Right lobe of liver (tissue), 6 donors: ENCODE measurements around the gene IGSF9. TPM values are rescaled to one million over a fixed set of nuclear protein-coding genes. Genes with fewer than 3 reads are reported as not detected.

ENCODE experiments used
- ATAC-seq, 4 donors: fragments of 200-7000 bp; cut with Tn5 transposase; one replicate each; pipeline ENCODE4 v1.9.1; 2020; ENCODE audit warnings: mild to moderate bottlenecking in 4 of 4, moderate library complexity in 4 of 4
- DNase-seq, 3 donors: peaks; one replicate each; pipeline ENCODE4 v3.0.0-alpha.2; 2020
- H3K27ac ChIP-seq, 3 donors: fragments of 200-600 bp; one replicate each; pipeline ENCODE4 v1.8.0; 2022
- H3K27me3 ChIP-seq, 2 donors: fragments of 200-600 bp; one replicate each; pipeline ENCODE4 v1.8.0; 2022
- H3K36me3 ChIP-seq, 4 donors: fragments of 200-600 bp; sonication (generic) in 1 of 4; one replicate each; pipeline versions ENCODE4 v1.5.1 to v1.8.0; 2017 to 2022; ENCODE audit warnings: control low read depth in 1 of 4
- H3K4me1 ChIP-seq, 4 donors: fragments of 200-600 bp; sonication (generic) in 1 of 4; one replicate each; pipeline versions ENCODE4 v1.5.1 to v1.8.0; 2017 to 2022; ENCODE audit warnings: control low read depth in 1 of 4
- H3K4me3 ChIP-seq, 3 donors: fragments of 200-600 bp; one replicate each; pipeline ENCODE4 v1.8.0; 2022
- H3K9me3 ChIP-seq, 4 donors: fragments of 200-600 bp; sonication (generic) in 1 of 4; one replicate each; pipeline versions ENCODE4 v1.5.1 to v1.8.0; 2017 to 2022; ENCODE audit warnings: control low read depth in 1 of 4
- POLR2A ChIP-seq: fragments of 450-650 bp; IDR thresholded peaks from one replicate; pipeline ENCODE4 v1.6.1; 2017; ENCODE audit warnings: antibody characterized with exemption, mild to moderate bottlenecking
- WGBS: methylation state at CpG from one replicate; pipeline ENCODE4 v1.1.6; 2018; ENCODE audit warnings: low coverage, low lambda C conversion rate; ENCODE audit not compliant: insufficient coverage; ENCODE audit errors: missing lambda C conversion rate; 5-methylcytosine and 5-hydroxymethylcytosine counted together
- intact Hi-C, 2 donors: fragments of 100-400 bp; cut with DNase I; formaldehyde crosslinking; loops; one replicate each; pipeline versions ENCODE4 v1.11.2 to v1.14.1; 2022
- total RNA-seq, 6 experiments: library from RNA; depleted of rRNA in 2 of 6; stranded (reverse); fragments of >200 nt in 2 of 6; fragmentation: NEBNext Ultra II Directional in 3 of 6; extraction: Animal tissue kit (Norgen Biotek cat#: 25700) in 3 of 6; gene quantifications; one replicate each; pipeline versions ENCODE4 v1.1.0 to v1.2.4, GENCODE V29; 2016 to 2023
- TF ChIP-seq, protein P1 (sequence below), 4 donors: fragments of 200-600 bp in 3 of 4; fragments of 450-650 bp in 1 of 4; IDR thresholded peaks; one replicate each; pipeline versions ENCODE4 v1.5.1 to v1.8.0; 2016 to 2022; ENCODE audit warnings: antibody characterized with exemption in 4 of 4, mild to moderate bottlenecking in 2 of 4
- donor health status: DM: no; HTN: yes; CAD: no.
- donor health status: DM: no; HTN: no; CAD: no.
- donor health status: DM: no; HTN: no; CAD: no.
- donor health status: DM: no; HTN: yes; CAD: no.
- donor health status: DM: no; HTN: yes; CAD: no.

Gene IGSF9
- total RNA-seq, 6 experiments from 2014 or later = 2.2 to 53.7 (median 16.6) TPM

DNA sequence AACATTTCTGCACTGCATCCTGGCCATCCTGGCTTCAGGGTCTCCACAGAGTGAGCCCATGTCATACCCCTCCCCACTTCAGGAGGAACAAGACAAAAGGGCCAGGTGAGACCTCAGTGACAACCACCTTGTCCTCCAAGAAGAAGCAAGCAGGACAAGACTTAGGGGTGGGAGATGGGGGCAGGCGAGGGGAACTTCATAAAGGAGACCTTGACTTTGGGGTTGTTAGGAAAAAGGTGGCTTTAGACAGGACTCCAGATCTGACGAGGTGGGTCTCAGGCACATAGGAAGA lies 32.6 kb upstream of the IGSF9 start:
- no peaks in the 10 kb centered on the region for H3K9me3 ChIP-seq
- intact Hi-C loops = no loop called here
- TF ChIP-seq POLR2A = no peak
- TF ChIP-seq, protein P1, sequence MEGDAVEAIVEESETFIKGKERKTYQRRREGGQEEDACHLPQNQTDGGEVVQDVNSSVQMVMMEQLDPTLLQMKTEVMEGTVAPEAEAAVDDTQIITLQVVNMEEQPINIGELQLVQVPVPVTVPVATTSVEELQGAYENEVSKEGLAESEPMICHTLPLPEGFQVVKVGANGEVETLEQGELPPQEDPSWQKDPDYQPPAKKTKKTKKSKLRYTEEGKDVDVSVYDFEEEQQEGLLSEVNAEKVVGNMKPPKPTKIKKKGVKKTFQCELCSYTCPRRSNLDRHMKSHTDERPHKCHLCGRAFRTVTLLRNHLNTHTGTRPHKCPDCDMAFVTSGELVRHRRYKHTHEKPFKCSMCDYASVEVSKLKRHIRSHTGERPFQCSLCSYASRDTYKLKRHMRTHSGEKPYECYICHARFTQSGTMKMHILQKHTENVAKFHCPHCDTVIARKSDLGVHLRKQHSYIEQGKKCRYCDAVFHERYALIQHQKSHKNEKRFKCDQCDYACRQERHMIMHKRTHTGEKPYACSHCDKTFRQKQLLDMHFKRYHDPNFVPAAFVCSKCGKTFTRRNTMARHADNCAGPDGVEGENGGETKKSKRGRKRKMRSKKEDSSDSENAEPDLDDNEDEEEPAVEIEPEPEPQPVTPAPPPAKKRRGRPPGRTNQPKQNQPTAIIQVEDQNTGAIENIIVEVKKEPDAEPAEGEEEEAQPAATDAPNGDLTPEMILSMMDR (IDR thresholded peaks at IDR 0.05) = no peak
- H3K27ac ChIP-seq = no peak overlapping the region
- H3K4me1 ChIP-seq = peaks cover 0 to 3% (median 0%) of the 10 kb centered on the region in 4 donors
- no peaks in the 10 kb centered on the region for H3K27me3 ChIP-seq
- H3K4me3 ChIP-seq = no peak overlapping the region
- WGBS = 100% methylated on average over 2 of the region's 2 CpGs
- DNase-seq (no peak), ATAC-seq (no peak)
- H3K36me3 ChIP-seq = no peaks in the 10 kb centered on the region

DNA sequence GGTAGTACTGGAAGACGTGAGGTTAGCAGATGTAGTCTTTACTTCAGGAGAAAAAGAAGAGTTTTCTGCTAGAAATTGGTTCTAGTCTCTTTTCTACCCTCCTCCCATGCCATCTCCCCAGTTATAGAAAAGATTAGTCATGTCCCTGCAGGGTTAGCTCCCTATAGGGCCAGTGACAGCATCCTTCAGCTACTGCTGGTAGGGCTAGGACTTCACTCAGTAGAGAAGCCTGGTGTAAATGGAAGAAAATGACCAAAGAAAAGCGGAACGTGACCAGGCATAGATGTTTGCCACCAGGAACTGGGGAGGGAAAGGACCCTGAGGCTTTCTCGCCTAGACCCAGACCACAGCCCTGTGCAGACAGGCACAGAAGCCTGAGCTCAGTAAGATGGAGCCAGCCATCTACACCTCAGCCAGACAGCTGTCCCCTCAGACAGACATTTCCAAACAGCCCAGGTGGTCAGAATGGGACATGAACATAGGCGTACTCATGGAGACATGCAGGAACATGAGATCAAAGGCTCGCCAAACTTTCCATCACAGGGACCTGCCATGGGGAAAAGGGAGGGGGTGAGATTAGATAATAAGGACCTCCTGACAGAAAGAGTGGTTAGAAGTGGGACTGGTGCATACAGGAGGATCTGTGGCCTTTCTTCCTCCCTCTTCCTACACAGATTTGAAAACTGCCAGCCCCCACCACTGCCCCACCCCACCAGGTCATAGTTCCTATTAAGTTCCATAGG lies 32.1 kb upstream of the IGSF9 start:
- intact Hi-C loops = no loop called here
- no peak for ATAC-seq

DNA sequence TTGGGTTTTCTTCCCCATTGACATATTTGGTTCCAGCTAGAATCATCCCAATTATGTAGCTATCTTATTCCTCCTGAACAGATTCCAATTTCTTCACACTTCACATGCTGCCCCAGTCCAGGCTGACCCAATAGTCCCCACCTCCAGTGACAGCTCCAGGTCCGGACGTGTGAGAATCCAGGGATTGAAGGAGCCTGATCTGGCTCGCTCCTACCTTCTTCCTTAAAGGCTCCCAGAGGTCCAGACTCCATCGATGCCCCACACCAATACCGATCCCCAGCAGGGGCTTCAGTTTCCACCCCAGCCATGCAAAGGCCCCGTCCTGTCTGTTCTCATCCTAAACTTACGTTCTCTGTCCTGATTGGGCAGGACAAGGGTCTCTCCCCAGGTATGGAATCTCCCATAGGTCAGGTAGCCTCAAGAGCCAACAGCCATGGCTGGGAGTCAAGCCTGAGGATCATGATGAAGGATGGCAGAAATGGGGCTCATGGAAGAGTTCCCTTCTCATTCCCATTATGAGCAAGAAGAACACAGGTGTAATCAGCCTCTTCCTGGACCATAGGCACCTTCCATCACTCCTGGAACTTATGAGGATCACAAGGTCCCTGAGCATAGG lies 29.0 kb upstream of the IGSF9 start:
- H3K4me1 ChIP-seq = peaks cover 0 to 21% (median 12%) of the 10 kb centered on the region in 4 donors
- no peaks in the 10 kb centered on the region for H3K27me3 ChIP-seq
- ATAC-seq = no peak
- H3K9me3 ChIP-seq = no peaks in the 10 kb centered on the region
- no peak for TF ChIP-seq POLR2A
- TF ChIP-seq, protein P1 (IDR thresholded peaks at IDR 0.05) = no peak
- no peak overlapping the region for H3K27ac ChIP-seq
- DNase-seq = no peak
- H3K4me3 ChIP-seq = no peak overlapping the region
- intact Hi-C loops = no loop called here
- H3K36me3 ChIP-seq = no peaks in the 10 kb centered on the region
- 96% methylated on average over 7 of the region's 7 CpGs for WGBS

More for the DNA sequence above, 32.1 kb upstream of the IGSF9 start:
- 75% methylated on average over 4 of the region's 6 CpGs for WGBS
- Histone ChIP-seq H3K4me1 (peaks cover 0 to 3% (median 0%) of the 10 kb centered on the region in 4 donors), H3K36me3 (no peaks in the 10 kb centered on the region), H3K27ac (no peak overlapping the region), H3K4me3 (no peak overlapping the region), H3K9me3 (no peaks in the 10 kb centered on the region), H3K27me3 (no peaks in the 10 kb centered on the region)
- no peak for TF ChIP-seq POLR2A
- TF ChIP-seq, protein P1 (IDR thresholded peaks at IDR 0.05) = no peak
- DNase-seq = no peak

DNA sequence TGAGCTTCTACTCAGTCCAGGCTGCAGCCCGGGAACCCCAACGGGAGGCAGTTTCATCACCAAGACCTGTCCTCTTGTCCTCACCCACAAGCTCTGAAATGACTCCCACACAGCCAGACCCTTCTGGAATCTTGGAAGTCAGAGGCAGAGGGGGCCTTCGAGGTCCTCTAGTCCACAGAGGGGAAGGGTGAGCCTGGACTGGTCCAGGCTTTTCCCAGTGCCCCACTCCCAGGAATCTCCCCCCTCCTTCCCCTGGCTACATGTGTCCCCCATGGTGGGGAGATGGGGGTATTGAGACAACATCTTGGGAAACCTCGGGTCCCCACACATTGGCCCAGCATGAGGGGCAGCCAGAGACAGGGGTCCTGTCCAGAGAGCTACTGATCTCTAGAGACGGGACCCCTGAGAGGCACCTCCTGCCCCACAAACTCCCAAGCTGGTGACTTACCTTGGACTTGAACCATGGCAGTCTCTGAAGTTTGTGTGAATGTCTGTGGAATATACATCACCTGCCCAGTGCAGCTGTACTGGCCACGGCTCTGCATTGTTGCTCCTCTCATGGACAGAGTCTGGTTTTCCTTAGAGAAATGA lies 28.0 kb upstream of the IGSF9 start:
- WGBS = no CpG with 5 or more reads among the region's 6 CpGs
- intact Hi-C loops = no loop called here
- Histone ChIP-seq H3K27me3 (no peaks in the 10 kb centered on the region), H3K36me3 (no peaks in the 10 kb centered on the region), H3K27ac (no peak overlapping the region), H3K4me1 (peaks cover 0 to 24% (median 12%) of the 10 kb centered on the region in 4 donors), H3K9me3 (no peaks in the 10 kb centered on the region), H3K4me3 (no peak overlapping the region)
- DNase-seq (no peak), ATAC-seq (no peak)
- TF ChIP-seq, protein P1 (IDR thresholded peaks at IDR 0.05) = no peak
- TF ChIP-seq POLR2A = no peak
